HCT116 (cell line): ENCODE data around the gene COL3A1. TPM values are rescaled to one million over a fixed set of nuclear protein-coding genes. Genes with fewer than 3 reads are reported as not detected.

Experiments
- ATAC-seq: fragments of 200-7000 bp; cut with Tn5 transposase; 2 replicates; pipeline ENCODE4 v1.9.1; 2020; ENCODE audit warnings: mild to moderate bottlenecking, moderate library complexity
- BruUV-seq: library from RNA; stranded (reverse); fragments of 400-500 nt; replicated peaks from 2 replicates; lab custom pipeline; 2021; lab: Mats Ljungman, UMichigan
- CTCF ChIA-PET: fragments of 300-600 bp; sonication (Branson Sonifier 250); formaldehyde crosslinking; loops from one replicate; lab custom pipeline; 2021; ENCODE audit warnings: antibody characterized with exemption; lab: Charles Lee
- POLR2A ChIA-PET: fragments of 300-600, 350-600 bp; sonication (Branson Sonifier 250); formaldehyde crosslinking; loops from one replicate; lab custom pipeline; 2021; ENCODE audit warnings: antibody characterized with exemption; lab: Charles Lee
- RAD21 ChIA-PET, 2 experiments: fragments of 300-600 bp; sonication (Branson Sonifier 250); formaldehyde crosslinking; loops; one replicate each; lab custom pipeline; 2023; ENCODE audit warnings: low total read pairs in 2 of 2; ENCODE audit not compliant: uncharacterized antibody in 2 of 2, unreplicated experiment in 2 of 2, low non-redundant PET in 1 of 2; lab: Charles Lee
- DNase-seq: peaks from one replicate; pipeline ENCODE4 v3.0.0-alpha.2; 2010; ENCODE audit warnings: low read depth, low spot score
- H2AFZ ChIP-seq: fragments of 200-600 bp; shearing (Covaris generic), sonication (generic); 2 replicates; pipeline ENCODE4 v1.6.1; 2017; ENCODE audit warnings: low read depth, mixed run types, mixed read lengths, antibody characterized with exemption, low read length; ENCODE audit not compliant: poor library complexity, severe bottlenecking
- H3K27ac ChIP-seq: 2 replicates; pipeline ENCODE4 v1.5.1; 2012; ENCODE audit warnings: low read depth, low read length
- H3K27me3 ChIP-seq: fragments of 200-600 bp; sonication (generic); 2 replicates; pipeline ENCODE4 v1.6.1; 2016; ENCODE audit warnings: mixed run types, low read length, mixed read lengths; ENCODE audit not compliant: insufficient read depth
- H3K36me3 ChIP-seq, 2 experiments: fragments of 200-500 bp in 1 of 2; fragments of 200-600 bp in 1 of 2; sonication (Bioruptor generic) in 1 of 2; sonication (generic) in 1 of 2; 2 replicates each; pipeline versions ENCODE4 v1.5.1 to v1.6.1; 2014 to 2016; ENCODE audit warnings: low read length in 2 of 2, inconsistent platforms in 1 of 2, mixed read lengths in 1 of 2, mixed run types in 1 of 2; ENCODE audit not compliant: insufficient read depth in 2 of 2, control insufficient read depth in 1 of 2
- H3K4me1 ChIP-seq, 2 experiments: fragments of 200-600 bp in 1 of 2; sonication (generic) in 1 of 2; 2 replicates each; pipeline versions ENCODE4 v1.5.1 to v1.6.1; 2012 to 2017; ENCODE audit warnings: low read length in 2 of 2, inconsistent platforms in 1 of 2, mild to moderate bottlenecking in 1 of 2, mixed read lengths in 1 of 2, mixed run types in 1 of 2, moderate library complexity in 1 of 2; ENCODE audit not compliant: insufficient read depth in 2 of 2, control insufficient read depth in 1 of 2
- H3K4me2 ChIP-seq: fragments of 200-600 bp; sonication (generic); 2 replicates; pipeline ENCODE4 v1.6.1; 2017; ENCODE audit warnings: mixed run types, low read length, mixed read lengths
- H3K4me3 ChIP-seq, 2 experiments: fragments of 200-600 bp in 1 of 2; sonication (generic) in 1 of 2; replicated peaks in 1 of 2; 2 replicates each; pipeline ENCODE4 v1.5.1; 2011 to 2016; ENCODE audit warnings: low read length in 2 of 2, control low read depth in 1 of 2, low read depth in 1 of 2, mild to moderate bottlenecking in 1 of 2, mixed read lengths in 1 of 2, mixed run types in 1 of 2
- H3K79me2 ChIP-seq: fragments of 200-600 bp; sonication (generic); 2 replicates; pipeline ENCODE4 v1.6.1; 2017; ENCODE audit warnings: mild to moderate bottlenecking, mixed run types, low read length, moderate library complexity, mixed read lengths; ENCODE audit not compliant: insufficient read depth
- H3K9ac ChIP-seq: fragments of 200-600 bp; sonication (generic); 2 replicates; pipeline ENCODE4 v1.6.1; 2016; ENCODE audit warnings: low read length, mixed read lengths
- H3K9me2 ChIP-seq: fragments of 200-600 bp; sonication (generic), shearing (Covaris generic); 2 replicates; pipeline ENCODE4 v1.6.1; 2017; ENCODE audit warnings: mixed run types, mild to moderate bottlenecking, moderate library complexity; ENCODE audit not compliant: insufficient read depth
- H3K9me3 ChIP-seq, 2 experiments: fragments of 200-500 bp in 1 of 2; fragments of 200-600 bp in 1 of 2; sonication (Bioruptor generic) in 1 of 2; sonication (generic) in 1 of 2; 2 replicates each; pipeline ENCODE4 v1.6.1; 2014 to 2017; ENCODE audit warnings: low read length in 2 of 2, mixed read lengths in 2 of 2, inconsistent platforms in 1 of 2, low read depth in 1 of 2, mild to moderate bottlenecking in 1 of 2, mixed run types in 1 of 2, moderate library complexity in 1 of 2; ENCODE audit not compliant: control insufficient read depth in 1 of 2, insufficient read depth in 1 of 2
- H4K20me1 ChIP-seq: fragments of 200-600 bp; sonication (generic), shearing (Covaris generic); 2 replicates; pipeline ENCODE4 v1.6.1; 2017; ENCODE audit warnings: mixed run types, mild to moderate bottlenecking, moderate library complexity; ENCODE audit not compliant: insufficient read depth
- CEBPB ChIP-seq: IDR thresholded peaks from 2 replicates; pipeline ENCODE4 v1.6.1; 2012; ENCODE audit warnings: low read depth
- EGR1 ChIP-seq: IDR thresholded peaks from 2 replicates; pipeline ENCODE4 v1.6.1; 2012; ENCODE audit warnings: low read depth
- EZH2 ChIP-seq: fragments of 200-600 bp; sonication (generic); IDR thresholded peaks from 2 replicates; pipeline ENCODE4 v1.6.1; 2017; ENCODE audit warnings: antibody characterized with exemption, mixed run types
- EZH2phosphoT487 ChIP-seq: fragments of 200-600 bp; IDR thresholded peaks from 2 replicates; pipeline ENCODE4 v1.6.1; 2018; ENCODE audit warnings: antibody characterized with exemption, borderline replicate concordance
- FOSL1 ChIP-seq: IDR thresholded peaks from 2 replicates; pipeline ENCODE4 v1.6.1; 2012; ENCODE audit warnings: low read depth
- JUND ChIP-seq: IDR thresholded peaks from 2 replicates; pipeline ENCODE4 v1.6.1; 2012
- POLR2A ChIP-seq: IDR thresholded peaks from 2 replicates; pipeline ENCODE4 v1.7.0; 2011; ENCODE audit warnings: borderline replicate concordance; ENCODE audit not compliant: insufficient read depth, insufficient read length; ENCODE audit errors: extremely low read depth
- RAD21 ChIP-seq: IDR thresholded peaks from 2 replicates; pipeline ENCODE4 v1.6.1; 2012; ENCODE audit warnings: low read depth, mild to moderate bottlenecking
- SRF ChIP-seq: IDR thresholded peaks from 2 replicates; pipeline ENCODE4 v1.6.1; 2012; ENCODE audit warnings: low read depth
- TCF7L2 ChIP-seq: IDR thresholded peaks from 2 replicates; pipeline ENCODE4 v1.7.0; 2011; ENCODE audit warnings: borderline replicate concordance, inconsistent platforms; ENCODE audit not compliant: insufficient read depth, insufficient read length; ENCODE audit errors: extremely low read depth
- intact Hi-C: fragments of 100-400 bp; cut with micrococcal nuclease; formaldehyde crosslinking; loops from 2 replicates; pipeline ENCODE4 v1.10.0; 2022
- total RNA-seq: library from RNA; stranded (reverse); gene quantifications from one replicate; pipeline ENCODE4 v1.2.1, GENCODE V29; 2021; ENCODE audit not compliant: unreplicated experiment
- TF ChIP-seq, protein P1 (sequence below): IDR thresholded peaks from 2 replicates; pipeline ENCODE4 v1.6.1; 2012

The COL3A1 gene
- total RNA-seq, 1 experiment from 2014 or later = 1.0 TPM

DNA sequence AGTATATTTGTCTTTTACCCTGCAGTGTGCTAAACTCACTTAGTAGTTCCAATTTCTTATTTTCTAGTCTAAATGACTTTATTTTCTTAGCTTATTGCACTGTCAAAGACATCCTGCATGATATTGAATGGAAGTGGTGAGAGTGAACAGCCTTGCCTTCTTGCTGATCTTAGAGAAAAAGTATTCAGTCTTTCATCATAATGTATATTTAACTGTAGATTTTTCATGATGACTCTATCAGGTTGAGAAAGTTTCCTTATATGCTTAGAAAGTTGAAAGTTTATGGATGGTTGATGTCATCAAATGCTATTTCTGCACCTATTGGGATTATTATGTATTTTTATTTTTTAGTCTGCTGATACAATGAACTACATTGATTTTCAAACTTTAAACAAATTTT, 21.3 kb upstream of the COL3A1 start:
- no peaks in the 10 kb centered on the region for H3K36me3 ChIP-seq

DNA sequence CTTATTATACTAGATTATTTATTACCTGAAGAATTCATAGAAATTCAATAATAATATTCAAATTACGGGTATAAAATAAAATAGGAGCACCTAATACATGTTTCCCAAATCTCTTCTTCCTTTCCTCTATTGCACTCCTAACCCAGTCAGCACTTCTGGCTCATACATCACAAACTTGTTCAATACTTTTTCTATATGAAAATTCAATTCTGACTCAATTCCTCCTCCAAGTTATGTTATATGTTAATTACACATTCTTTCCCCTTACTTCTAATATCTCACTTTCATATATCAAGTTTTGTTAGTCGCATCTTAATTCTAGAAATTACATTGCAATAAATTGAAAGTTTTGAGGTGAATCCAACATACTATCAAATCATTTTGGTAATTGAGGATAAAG, 17.9 kb upstream of the COL3A1 start:
- H3K27me3 ChIP-seq = no peaks in the 10 kb centered on the region
- H3K9me2 ChIP-seq = no peaks in the 10 kb centered on the region
- no peak overlapping the region for H2AFZ ChIP-seq
- intact Hi-C loops = no loop called here
- H3K4me1 ChIP-seq = no peaks in the 10 kb centered on the region
- H3K27ac ChIP-seq = no peak overlapping the region
- no peaks in the 10 kb centered on the region for H3K36me3 ChIP-seq
- CTCF ChIA-PET = no interaction called here
- POLR2A ChIA-PET = no interaction called here
- no peaks in the 10 kb centered on the region for H3K79me2 ChIP-seq
- no peaks in the 10 kb centered on the region for H4K20me1 ChIP-seq
- H3K9ac ChIP-seq = no peak overlapping the region
- BruUV-seq = no TSS peak
- no peak overlapping the region for H3K4me2 ChIP-seq
- H3K4me3 ChIP-seq = no peak overlapping the region
- no peak for ATAC-seq
- DNase-seq = no peak
- no peaks in the 10 kb centered on the region for H3K9me3 ChIP-seq
- RAD21 ChIA-PET = no interaction called here
- TF ChIP-seq EZH2 (no peak), RAD21 (no peak), FOSL1 (no peak), EGR1 (no peak), POLR2A (no peak), TCF7L2 (no peak), CEBPB (no peak), SRF (no peak), EZH2phosphoT487 (no peak), JUND (no peak)
- TF ChIP-seq, protein P1, sequence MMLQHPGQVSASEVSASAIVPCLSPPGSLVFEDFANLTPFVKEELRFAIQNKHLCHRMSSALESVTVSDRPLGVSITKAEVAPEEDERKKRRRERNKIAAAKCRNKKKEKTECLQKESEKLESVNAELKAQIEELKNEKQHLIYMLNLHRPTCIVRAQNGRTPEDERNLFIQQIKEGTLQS = no peak

More for the DNA sequence above, 21.3 kb upstream of the COL3A1 start:
- H3K27me3 ChIP-seq = no peaks in the 10 kb centered on the region
- no peak for ATAC-seq
- no peaks in the 10 kb centered on the region for H4K20me1 ChIP-seq
- RAD21 ChIA-PET = no interaction called here
- CTCF ChIA-PET = no interaction called here
- no peak for TF ChIP-seq SRF
- H2AFZ ChIP-seq = no peak overlapping the region
- H3K4me3 ChIP-seq = no peak overlapping the region
- no peak overlapping the region for H3K4me2 ChIP-seq
- POLR2A ChIA-PET = no interaction called here
- no peak for DNase-seq
- intact Hi-C loops = no loop called here
- H3K9me2 ChIP-seq = no peaks in the 10 kb centered on the region; the same call in 1 of the 2 replicates
- H3K27ac ChIP-seq = no peak overlapping the region
- H3K4me1 ChIP-seq = no peaks in the 10 kb centered on the region
- H3K79me2 ChIP-seq = no peaks in the 10 kb centered on the region
- H3K9me3 ChIP-seq = no peaks in the 10 kb centered on the region
- H3K9ac ChIP-seq = no peak overlapping the region
- no TSS peak for BruUV-seq
